ENCODE results near the gene RUVBL2.
"Not testable (repeated sequence)": the region's sequence is repeated elsewhere in the genome, so short reads cannot be mapped to it uniquely, and the experiment has no call there.

Gene RUVBL2

DNA sequence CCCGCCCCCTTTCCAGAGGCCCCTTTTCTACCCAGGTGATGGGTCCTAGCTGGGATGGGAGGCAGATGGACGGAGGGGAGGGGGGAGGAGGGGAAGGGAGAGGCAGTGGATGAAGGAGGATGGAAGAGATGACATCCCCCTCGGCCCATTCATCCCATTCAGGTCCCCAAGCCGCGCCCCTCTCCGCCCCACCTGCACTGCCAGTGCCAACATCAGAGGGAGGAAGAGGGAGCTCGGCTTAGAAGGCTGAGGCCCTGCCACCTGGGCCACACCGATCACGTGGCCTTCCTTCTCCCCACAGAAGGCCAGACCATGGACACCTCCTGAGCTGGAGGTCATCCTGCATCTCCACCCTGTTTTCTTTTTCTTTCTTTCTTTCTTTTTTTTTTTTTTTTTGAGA is 35.0 kb downstream of the RUVBL2 start:
- H3K27me3 ChIP-seq (ENCODE audit: control insufficient read depth, insufficient read depth, low read length, poor library complexity, severe bottlenecking); H3K36me3 ChIP-seq (ENCODE audit: control insufficient read depth, insufficient read depth, low read length); H3K4me3 ChIP-seq (ENCODE audit: insufficient read depth, low read depth, low read length); H3K4me1 ChIP-seq (ENCODE audit: control insufficient read depth, insufficient read depth, low read length); H3K9me3 ChIP-seq (ENCODE audit: control insufficient read depth, low read length); H3K27ac ChIP-seq (ENCODE audit: insufficient read depth, low read depth, low read length, poor library complexity, severe bottlenecking): not testable (repeated sequence)
- WGBS, 2 experiments: 85 to 88% methylated on average over 8 of the region's 9 CpGs

DNA sequence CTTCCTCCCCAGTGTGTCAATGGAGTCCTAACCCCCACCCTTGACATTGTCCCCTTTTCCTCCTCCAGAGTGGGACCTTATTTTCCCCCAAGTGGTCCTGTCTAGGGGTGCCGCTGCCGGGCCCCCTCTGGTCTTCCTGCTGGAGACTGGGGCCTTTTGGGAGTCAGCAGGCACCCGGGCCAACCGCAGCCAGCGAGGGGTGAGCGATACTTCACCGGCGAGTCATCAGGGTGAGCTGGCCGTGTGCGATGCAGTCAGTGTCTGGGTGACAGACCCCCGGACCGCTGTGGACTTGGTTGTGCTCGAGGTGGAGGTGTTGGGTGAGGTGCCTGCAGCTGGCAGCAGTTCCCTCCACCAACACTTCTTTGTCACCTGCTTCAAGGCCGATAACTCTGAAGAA is 36.1 kb downstream of the RUVBL2 start:
- H3K4me3 ChIP-seq (ENCODE audit: insufficient read depth, low read depth, low read length); H3K4me1 ChIP-seq (ENCODE audit: control insufficient read depth, insufficient read depth, low read length); H3K27ac ChIP-seq (ENCODE audit: insufficient read depth, low read depth, low read length, poor library complexity, severe bottlenecking); H3K27me3 ChIP-seq (ENCODE audit: control insufficient read depth, insufficient read depth, low read length, poor library complexity, severe bottlenecking); H3K9me3 ChIP-seq (ENCODE audit: control insufficient read depth, low read length); H3K36me3 ChIP-seq (ENCODE audit: control insufficient read depth, insufficient read depth, low read length): not testable (repeated sequence)
- 85 to 88% methylated on average over 14 of the region's 14 CpGs for WGBS, 2 experiments

DNA sequence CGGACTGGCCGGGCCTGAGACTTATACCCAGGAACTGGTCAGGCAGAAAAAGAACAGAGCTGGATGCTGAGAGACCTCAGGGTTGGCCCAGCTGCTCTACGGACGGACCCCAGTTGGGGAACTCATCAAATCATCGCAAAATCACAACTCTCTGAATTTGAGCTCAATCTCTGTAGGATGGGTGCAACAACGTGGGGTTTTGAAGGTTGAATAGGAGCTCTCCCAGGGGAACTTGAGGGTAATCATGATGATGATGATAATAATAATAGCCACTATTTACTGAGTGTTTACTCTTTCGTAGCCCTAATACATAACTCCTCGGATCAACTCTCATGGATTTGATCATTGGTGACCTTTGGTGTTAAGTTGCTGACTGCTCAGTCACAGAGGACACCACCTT is 36.6 kb downstream of the RUVBL2 start:
- H3K27me3 ChIP-seq (ENCODE audit: control insufficient read depth, insufficient read depth, low read length, poor library complexity, severe bottlenecking); H3K36me3 ChIP-seq (ENCODE audit: control insufficient read depth, insufficient read depth, low read length); H3K4me3 ChIP-seq (ENCODE audit: insufficient read depth, low read depth, low read length); H3K27ac ChIP-seq (ENCODE audit: insufficient read depth, low read depth, low read length, poor library complexity, severe bottlenecking); H3K9me3 ChIP-seq (ENCODE audit: control insufficient read depth, low read length); H3K4me1 ChIP-seq (ENCODE audit: control insufficient read depth, insufficient read depth, low read length): not testable (repeated sequence)
- WGBS, 2 experiments: 97 to 98% methylated on average over 4 of the region's 8 CpGs

DNA sequence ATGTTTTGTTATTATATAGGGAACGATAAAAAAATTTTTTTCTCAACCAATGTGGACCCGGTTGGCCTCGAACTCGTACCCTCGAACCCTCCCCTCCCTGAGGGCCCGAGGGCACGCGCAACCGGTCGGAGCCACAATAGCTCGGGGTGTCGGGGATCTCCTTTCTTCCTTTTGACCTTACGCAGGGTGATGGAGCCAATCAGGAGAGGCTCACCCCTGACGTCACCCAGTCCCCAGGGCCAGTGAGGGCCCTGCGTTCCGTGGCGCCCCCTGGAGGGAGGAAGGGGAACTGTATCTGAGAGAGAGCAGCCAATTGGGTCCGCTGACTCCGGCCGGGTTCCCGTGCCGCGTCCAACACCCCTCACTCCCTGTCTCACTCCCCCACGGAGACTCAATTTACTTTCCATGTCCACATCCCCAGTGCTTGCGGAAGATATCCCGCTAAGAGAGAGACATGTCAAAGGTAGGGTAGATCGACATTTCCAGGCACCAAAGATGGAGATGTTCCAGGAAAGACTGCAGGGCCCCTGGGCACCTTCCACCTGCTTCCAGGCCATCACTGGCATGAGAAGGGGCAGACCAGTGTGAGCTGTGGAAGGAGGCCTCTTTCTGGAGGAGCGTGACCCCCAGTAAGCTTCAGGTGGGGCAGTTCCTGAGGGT is 38.1 kb downstream of the RUVBL2 start, which contains the start of gene CGB2:
Gene CGB2, plus strand, starts transcription at position 249 of the 660 bp plus-strand sequence. Its CDS starts 206 bp downstream, at position 455.
- H3K4me3 ChIP-seq (ENCODE audit: insufficient read depth, low read depth, low read length); H3K27ac ChIP-seq (ENCODE audit: insufficient read depth, low read depth, low read length, poor library complexity, severe bottlenecking); H3K9me3 ChIP-seq (ENCODE audit: control insufficient read depth, low read length); H3K27me3 ChIP-seq (ENCODE audit: control insufficient read depth, insufficient read depth, low read length, poor library complexity, severe bottlenecking); H3K4me1 ChIP-seq (ENCODE audit: control insufficient read depth, insufficient read depth, low read length); H3K36me3 ChIP-seq (ENCODE audit: control insufficient read depth, insufficient read depth, low read length): not testable (repeated sequence)
- WGBS, 2 experiments: 77 to 78% methylated on average over 28 of the region's 28 CpGs

DNA sequence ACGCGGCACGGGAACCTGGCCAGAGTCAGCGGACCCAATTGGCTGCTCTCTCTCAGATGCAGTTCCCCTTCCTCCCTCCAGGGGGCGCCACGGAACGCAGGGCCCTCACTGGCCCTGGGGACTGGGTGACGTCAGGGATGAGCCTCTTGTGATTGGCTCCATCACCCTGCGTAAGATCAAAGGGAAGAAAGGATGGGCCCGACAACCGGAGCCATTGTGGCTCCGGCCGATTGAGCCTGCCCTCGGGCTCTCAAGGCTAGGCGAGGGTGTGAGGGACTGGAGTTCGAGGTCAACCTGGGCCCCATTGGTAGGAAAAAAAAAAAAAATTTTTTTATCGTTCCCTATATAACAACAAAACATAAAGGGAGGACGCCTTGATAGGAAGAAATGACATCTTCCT is 43.1 kb downstream of the RUVBL2 start, which contains the start of gene CGB1:
Gene CGB1, minus strand, starts transcription at position 81 of the 400 bp plus-strand sequence. CDS start 184 bp downstream, outside the sequence.
- not testable (repeated sequence) for H3K27me3 ChIP-seq (ENCODE audit: control insufficient read depth, insufficient read depth, low read length, poor library complexity, severe bottlenecking); H3K36me3 ChIP-seq (ENCODE audit: control insufficient read depth, insufficient read depth, low read length); H3K9me3 ChIP-seq (ENCODE audit: control insufficient read depth, low read length); H3K27ac ChIP-seq (ENCODE audit: insufficient read depth, low read depth, low read length, poor library complexity, severe bottlenecking); H3K4me3 ChIP-seq (ENCODE audit: insufficient read depth, low read depth, low read length); H3K4me1 ChIP-seq (ENCODE audit: control insufficient read depth, insufficient read depth, low read length)
- WGBS, 2 experiments: 56 to 61% methylated on average over 16 of the region's 18 CpGs

DNA sequence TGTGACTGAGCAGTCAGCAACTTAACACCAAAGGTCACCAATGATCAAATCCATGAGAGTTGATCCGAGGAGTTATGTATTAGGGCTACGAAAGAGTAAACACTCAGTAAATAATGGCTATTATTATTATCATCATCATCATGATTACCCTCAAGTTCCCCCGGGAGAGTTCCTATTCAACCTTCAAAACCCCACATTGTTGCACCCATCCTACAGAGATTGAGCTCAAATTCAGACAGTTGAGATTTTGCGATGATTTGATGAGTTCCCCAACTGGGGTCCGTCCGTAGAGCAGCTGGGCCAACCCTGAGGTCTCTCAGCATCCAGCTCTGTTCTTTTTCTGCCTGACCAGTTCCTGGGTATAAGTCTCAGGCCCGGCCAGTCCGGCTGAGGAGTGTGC is 44.4 kb downstream of the RUVBL2 start:
- H3K4me1 ChIP-seq (ENCODE audit: control insufficient read depth, insufficient read depth, low read length); H3K27me3 ChIP-seq (ENCODE audit: control insufficient read depth, insufficient read depth, low read length, poor library complexity, severe bottlenecking); H3K36me3 ChIP-seq (ENCODE audit: control insufficient read depth, insufficient read depth, low read length); H3K4me3 ChIP-seq (ENCODE audit: insufficient read depth, low read depth, low read length); H3K27ac ChIP-seq (ENCODE audit: insufficient read depth, low read depth, low read length, poor library complexity, severe bottlenecking); H3K9me3 ChIP-seq (ENCODE audit: control insufficient read depth, low read length): not testable (repeated sequence)
- WGBS, 2 experiments: 95 to 98% methylated on average over 6 of the region's 8 CpGs

DNA sequence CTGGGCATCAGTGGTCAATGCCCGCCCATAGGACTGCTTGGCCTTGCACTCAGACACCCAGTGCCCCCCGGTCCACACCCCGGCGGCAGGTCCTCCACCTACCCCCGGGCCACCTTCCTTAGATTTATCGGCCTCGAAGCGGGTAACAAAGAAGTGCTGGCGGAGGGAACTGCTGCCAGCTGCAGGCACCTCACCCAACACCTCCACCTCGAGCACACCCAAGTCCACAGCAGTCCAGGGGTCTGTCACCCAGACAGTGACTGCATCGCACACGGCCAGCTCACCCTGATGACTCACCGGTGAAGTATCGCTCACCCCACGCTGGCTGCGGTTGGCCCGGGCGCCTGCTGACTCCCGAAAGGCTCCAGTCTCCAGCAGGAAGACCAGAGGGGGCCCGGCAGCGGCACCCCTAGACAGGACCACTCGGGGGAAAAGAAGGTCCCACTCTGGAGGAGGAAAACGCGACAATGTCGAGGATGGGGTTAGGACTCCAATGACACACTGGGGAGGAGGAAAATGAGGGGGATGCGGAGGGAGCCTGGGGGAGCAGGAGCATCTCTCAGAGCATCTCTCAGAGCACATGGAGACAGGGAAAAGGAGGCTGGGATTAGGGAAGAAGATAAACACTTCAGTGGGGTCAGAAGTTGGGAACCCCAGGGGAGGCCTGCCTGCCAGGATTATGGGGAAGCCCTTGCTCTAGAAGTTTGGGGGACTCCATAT is 45.0 kb downstream of the RUVBL2 start:
- H3K27ac ChIP-seq (ENCODE audit: insufficient read depth, low read depth, low read length, poor library complexity, severe bottlenecking): not testable (repeated sequence)
- 86 to 90% methylated on average over 26 of the region's 26 CpGs for WGBS, 2 experiments

DNA sequence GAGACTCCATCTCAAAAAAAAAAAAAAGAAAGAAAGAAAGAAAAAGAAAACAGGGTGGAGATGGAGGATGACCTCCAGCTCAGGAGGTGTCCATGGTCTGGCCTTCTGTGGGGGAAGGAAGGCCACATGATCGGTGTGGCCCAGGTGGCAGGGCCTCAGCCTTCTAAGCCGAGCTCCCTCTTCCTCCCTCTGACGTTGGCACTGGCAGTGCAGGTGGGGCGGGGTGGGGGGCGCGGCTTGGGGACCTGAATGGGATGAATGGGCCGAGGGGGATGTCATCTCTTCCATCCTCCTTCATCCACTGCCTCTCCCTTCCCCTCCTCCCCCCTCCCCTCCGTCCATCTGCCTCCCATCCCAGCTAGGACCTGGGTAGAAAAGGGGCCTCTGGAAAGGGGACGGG is 46.0 kb downstream of the RUVBL2 start:
- H3K4me1 ChIP-seq (ENCODE audit: control insufficient read depth, insufficient read depth, low read length); H3K27ac ChIP-seq (ENCODE audit: insufficient read depth, low read depth, low read length, poor library complexity, severe bottlenecking); H3K9me3 ChIP-seq (ENCODE audit: control insufficient read depth, low read length); H3K4me3 ChIP-seq (ENCODE audit: insufficient read depth, low read depth, low read length); H3K27me3 ChIP-seq (ENCODE audit: control insufficient read depth, insufficient read depth, low read length, poor library complexity, severe bottlenecking); H3K36me3 ChIP-seq (ENCODE audit: control insufficient read depth, insufficient read depth, low read length): not testable (repeated sequence)
- 75 to 95% methylated on average over 7 to 9 of the region's 9 CpGs for WGBS, 2 experiments

More for the DNA sequence above, 45.0 kb downstream of the RUVBL2 start:
- H3K36me3 ChIP-seq (ENCODE audit: control insufficient read depth, insufficient read depth, low read length); H3K27me3 ChIP-seq (ENCODE audit: control insufficient read depth, insufficient read depth, low read length, poor library complexity, severe bottlenecking); H3K4me3 ChIP-seq (ENCODE audit: insufficient read depth, low read depth, low read length); H3K4me1 ChIP-seq (ENCODE audit: control insufficient read depth, insufficient read depth, low read length); H3K9me3 ChIP-seq (ENCODE audit: control insufficient read depth, low read length): not testable (repeated sequence)

DNA sequence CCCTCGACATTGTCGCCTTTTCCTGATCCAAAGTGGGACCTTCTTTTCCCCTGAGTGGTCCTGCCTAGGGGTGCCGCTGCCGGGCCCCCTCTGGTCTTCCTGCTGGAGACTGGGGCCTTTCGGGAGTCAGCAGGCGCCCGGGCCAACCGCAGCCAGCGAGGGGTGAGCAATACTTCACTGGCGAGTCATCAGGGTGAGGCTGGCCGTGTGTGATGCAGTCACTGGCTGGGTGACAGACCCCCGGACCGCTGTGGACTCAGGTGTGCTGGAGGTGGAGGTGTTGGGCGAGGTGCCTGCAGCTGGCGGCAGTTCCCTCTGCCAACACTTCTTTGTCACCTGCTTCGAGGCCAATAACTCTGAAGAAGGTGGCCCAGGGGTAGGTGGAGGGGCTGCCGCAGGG is 48.5 kb downstream of the RUVBL2 start:
- H3K4me3 ChIP-seq (ENCODE audit: insufficient read depth, low read depth, low read length): no peak overlapping the region
- no peaks in the 10 kb centered on the region for H3K9me3 ChIP-seq (ENCODE audit: control insufficient read depth, low read length)
- no peaks in the 10 kb centered on the region for H3K27me3 ChIP-seq (ENCODE audit: control insufficient read depth, insufficient read depth, low read length, poor library complexity, severe bottlenecking)
- no peaks in the 10 kb centered on the region for H3K36me3 ChIP-seq (ENCODE audit: control insufficient read depth, insufficient read depth, low read length)
- H3K4me1 ChIP-seq (ENCODE audit: control insufficient read depth, insufficient read depth, low read length): no peaks in the 10 kb centered on the region
- 83 to 84% methylated on average over 17 of the region's 17 CpGs for WGBS, 2 experiments
- no peak overlapping the region for H3K27ac ChIP-seq (ENCODE audit: insufficient read depth, low read depth, low read length, poor library complexity, severe bottlenecking)

DNA sequence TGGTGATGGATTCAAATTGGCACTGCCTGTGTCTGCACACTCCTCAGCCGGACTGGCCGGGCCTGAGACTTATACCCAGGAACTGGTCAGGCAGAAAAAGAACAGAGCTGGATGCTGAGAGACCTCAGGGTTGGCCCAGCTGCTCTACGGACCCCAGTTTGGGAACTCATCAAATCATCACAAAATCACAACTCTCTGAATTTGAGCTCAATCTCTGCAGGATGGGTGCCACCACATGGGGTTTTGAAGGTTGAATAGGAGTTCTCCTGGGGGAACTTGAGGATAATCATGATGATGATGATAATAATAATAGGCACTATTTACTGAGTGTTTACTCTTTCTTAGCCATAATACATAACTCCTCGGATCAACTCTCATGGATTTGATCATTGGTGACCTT is 49.0 kb downstream of the RUVBL2 start:
- 91 to 93% methylated on average over 1 of the region's 4 CpGs for WGBS, 2 experiments
- not testable (repeated sequence) for H3K9me3 ChIP-seq (ENCODE audit: control insufficient read depth, low read length); H3K27me3 ChIP-seq (ENCODE audit: control insufficient read depth, insufficient read depth, low read length, poor library complexity, severe bottlenecking); H3K4me1 ChIP-seq (ENCODE audit: control insufficient read depth, insufficient read depth, low read length); H3K36me3 ChIP-seq (ENCODE audit: control insufficient read depth, insufficient read depth, low read length); H3K4me3 ChIP-seq (ENCODE audit: insufficient read depth, low read depth, low read length); H3K27ac ChIP-seq (ENCODE audit: insufficient read depth, low read depth, low read length, poor library complexity, severe bottlenecking)

Measured in ectodermal cell (in vitro differentiated cells).